HG03095 (cell line): ENCODE data around the gene PCED1A.
"Not testable (repeated sequence)": the region's sequence is repeated elsewhere in the genome, so short reads cannot be mapped to it uniquely, and the experiment has no call there.

Source experiments
- ATAC-seq: cut with Tn5 transposase; IDR thresholded peaks from one replicate; pipeline ENCODE4 v1.9.1; 2021; ENCODE audit warnings: moderate library complexity; ENCODE audit not compliant: unreplicated experiment

Gene PCED1A

GRCh38 chr20:2834401-2835110 is 5.9 kb downstream of the PCED1A start:
- no peak for ATAC-seq

- no peak for ATAC-seq
Observed at GRCh38 chr20:2833761-2834160, 6.7 kb downstream of the PCED1A start.

DNA sequence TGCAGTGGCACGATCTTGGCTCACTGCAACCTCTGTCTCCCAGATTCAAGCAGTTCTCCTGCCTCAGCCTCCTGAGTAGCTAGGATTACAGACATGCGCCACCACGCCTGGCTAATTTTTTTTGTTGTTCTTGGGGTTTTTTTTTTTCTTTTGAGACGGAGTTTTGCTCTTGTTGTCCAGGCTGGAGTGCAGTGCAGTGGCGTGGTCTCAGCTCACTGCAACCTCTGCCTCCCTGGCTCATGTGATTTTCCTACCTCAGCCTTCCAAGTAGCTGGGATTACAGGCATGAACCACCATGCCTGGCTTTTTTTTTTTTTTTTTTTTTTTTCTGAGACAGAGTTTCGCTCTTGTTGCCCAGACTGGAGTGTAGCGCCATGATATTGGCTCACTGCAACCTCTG is 9.2 kb downstream of the PCED1A start:
- not testable (repeated sequence) for ATAC-seq

GRCh38 chr20:2829376-2829775 is 11.1 kb downstream of the PCED1A start:
- ATAC-seq, result no peak

- no peak for ATAC-seq
Observed at GRCh38 chr20:2826655-2827054, 13.8 kb downstream of the PCED1A start.

- ATAC-seq, result no peak
Observed at GRCh38 chr20:2825761-2826160, 14.7 kb downstream of the PCED1A start.

GRCh38 chr20:2822073-2822472 is 18.4 kb downstream of the PCED1A start:
- no peak for ATAC-seq

- no peak for ATAC-seq
Observed at GRCh38 chr20:2820896-2821869, 19.3 kb downstream of the PCED1A start.

DNA sequence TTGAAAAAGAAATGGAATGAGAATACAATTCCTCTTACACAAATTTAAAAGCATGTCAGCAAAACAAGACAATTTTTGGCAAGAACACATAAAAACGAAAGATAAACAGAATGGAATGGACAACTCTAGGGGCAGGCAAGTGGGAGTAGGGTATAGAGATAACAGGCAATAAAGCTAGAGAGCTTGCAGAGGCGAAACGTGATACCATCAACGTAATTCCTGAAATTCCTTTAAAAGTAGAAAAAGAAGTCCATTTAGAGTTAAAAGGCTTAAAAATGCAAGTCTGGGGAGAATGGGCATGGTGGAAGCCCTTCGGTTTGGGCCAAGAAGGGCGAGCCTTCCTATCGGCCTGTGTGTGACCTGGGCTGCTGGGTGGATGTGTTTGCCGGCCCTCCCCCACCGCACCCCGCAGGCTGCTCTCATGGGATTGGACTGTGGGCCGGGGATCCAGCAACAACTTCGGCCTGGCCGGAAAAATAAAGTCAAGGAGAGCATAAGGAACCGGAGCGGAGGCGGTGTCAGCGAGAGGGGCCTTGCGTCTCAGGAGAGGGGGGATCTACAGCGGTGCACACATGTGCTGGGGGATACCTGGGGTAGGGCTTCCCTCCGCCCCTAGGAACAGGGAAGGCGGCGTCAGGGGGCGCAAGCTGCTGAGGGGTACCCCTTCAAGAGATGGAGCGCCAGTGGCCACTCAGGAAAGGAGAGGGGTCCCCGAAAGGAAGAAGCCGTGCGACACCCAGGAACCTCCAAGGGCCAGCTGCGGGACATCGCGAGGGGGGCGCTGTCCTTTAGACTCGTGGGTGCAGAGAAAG is 20.2 kb downstream of the PCED1A start:
- no peak for ATAC-seq

GRCh38 chr20:2817891-2818595 is 22.4 kb downstream of the PCED1A start:
- no peak for ATAC-seq

DNA sequence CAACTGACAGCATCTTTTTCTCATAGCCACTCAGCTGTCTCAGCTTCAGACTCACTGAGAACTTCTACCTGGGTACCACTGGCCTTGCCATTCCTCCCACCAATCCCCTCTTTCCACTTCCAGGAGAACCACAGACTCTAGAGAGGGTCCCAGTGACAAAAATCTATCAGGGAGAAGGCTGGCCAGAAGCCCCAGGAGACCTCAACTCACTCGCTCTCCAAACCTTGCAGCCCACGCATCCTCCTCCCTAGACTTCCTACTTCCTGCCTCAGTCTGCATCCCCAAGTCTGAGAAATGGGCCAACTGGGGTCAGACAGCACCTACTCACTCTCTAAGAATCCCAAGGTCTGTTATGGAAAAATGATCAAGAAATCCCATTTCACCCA is 23.1 kb downstream of the PCED1A start:
- ATAC-seq, result no peak

DNA sequence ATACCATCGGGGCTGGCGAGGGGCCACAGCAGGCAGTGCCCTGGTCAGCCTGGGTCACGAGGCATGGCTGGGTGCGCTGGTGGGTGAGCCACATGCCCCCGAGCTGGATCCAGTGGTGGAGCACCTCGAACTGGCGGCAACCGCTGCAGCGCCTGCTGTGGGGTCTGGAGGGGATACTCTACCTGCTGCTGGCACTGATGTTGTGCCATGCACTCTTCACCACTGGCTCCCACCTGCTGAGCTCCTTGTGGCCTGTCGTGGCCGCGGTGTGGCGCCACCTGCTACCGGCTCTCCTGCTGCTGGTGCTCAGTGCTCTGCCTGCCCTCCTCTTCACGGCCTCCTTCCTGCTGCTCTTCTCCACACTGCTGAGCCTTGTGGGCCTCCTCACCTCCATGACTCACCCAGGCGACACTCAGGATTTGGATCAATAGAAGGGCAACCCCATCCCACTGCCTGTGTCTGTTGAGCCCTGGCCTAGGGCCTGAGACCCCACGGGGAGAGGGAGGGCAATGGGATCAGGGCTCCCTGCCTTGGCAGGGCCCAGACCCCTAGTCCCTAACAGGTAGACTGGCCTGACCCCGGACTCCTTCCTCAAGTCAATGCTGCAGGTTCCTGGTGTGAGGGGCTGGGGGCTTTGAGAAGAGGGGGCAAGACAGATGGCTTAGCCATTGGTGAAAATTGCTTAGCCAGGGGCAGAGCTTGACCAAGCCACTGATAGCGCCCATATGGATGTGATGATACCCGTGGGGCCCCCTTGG is 23.7 kb downstream of the PCED1A start:
- no peak for ATAC-seq

DNA sequence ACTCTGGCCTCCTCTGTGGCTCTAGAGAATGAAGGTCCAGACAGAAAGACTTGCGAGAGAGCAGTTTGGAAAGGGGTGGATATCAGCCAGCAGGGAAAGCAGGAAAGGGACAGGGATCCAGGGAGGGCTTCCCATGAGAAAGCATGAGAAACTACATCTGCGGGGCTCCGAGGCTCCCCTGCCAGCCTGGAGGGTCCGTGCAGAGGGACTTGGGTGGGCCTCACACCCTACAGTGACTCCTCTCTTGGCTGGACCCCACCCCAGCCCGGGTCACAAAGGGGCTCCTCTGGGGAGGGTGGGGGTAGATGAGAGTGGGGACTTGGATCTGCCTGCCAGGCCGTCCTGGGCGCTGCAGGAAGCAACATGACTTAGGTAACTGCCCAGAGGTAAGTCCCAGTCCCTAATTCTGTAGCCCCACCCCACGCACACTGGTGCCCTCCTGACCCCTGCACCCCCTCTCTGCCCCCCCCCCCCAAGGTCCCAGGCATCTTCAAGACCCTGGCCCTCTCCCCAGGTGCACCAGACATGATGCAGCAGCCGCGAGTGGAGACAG is 24.3 kb downstream of the PCED1A start, which contains the start of gene TMEM239:
TSS of gene TMEM239 (plus strand) at position 335 of the 553 bp plus-strand sequence. CDS start at position 526, 191 bp downstream.
- no peak for ATAC-seq

DNA sequence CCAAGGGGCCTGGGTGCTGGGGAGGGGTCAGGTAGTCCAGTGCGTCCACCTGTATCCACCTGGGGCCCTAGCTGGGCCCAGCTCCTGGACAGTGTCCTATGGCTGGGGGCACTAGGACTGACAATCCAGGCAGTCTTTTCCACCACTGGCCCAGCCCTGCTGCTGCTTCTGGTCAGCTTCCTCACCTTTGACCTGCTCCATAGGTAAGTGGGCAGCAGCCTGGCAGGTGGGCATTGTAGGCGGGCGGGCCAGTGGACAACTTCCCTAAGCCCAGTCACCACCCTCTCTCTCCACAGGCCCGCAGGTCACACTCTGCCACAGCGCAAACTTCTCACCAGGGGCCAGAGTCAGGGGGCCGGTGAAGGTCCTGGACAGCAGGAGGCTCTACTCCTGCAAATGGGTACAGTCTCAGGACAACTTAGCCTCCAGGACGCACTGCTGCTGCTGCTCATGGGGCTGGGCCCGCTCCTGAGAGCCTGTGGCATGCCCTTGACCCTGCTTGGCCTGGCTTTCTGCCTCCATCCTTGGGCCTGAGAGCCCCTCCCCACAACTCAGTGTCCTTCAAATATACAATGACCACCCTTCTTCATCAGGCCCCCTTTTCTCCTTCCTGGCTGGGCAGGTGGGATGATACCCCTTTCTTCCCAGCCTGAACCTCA is 25.1 kb downstream of the PCED1A start:
- ATAC-seq, result no peak

- ATAC-seq, result no peak
Observed at GRCh38 chr20:2814587-2815051, 25.8 kb downstream of the PCED1A start, which contains the start of gene C20orf141. Gene C20orf141, plus strand, starts transcription at chr20:2814987. Its CDS starts 198 bp downstream, at chr20:2815185.

GRCh38 chr20:2814076-2814475 is 26.4 kb downstream of the PCED1A start:
- no peak for ATAC-seq

GRCh38 chr20:2812189-2812588 is 28.3 kb downstream of the PCED1A start:
- ATAC-seq, result no peak

DNA sequence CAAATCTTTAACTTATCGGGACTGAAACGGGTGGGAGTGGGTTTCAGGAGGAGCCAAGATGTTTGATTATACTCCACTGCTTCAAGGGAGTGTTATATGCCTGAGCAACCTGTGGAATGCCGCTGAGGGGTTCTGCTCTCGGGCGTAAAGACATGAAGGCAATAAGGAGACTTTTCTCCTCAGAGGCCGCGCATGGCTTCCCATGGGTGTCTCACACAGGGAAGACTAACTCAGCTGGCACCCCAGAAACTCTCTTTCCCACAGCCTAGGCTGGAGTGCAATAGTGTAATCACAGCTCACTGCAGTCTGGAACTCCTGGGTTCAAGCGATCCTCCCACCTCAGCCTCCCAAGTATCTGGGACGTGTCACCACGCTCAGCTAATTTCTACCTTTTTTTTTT is 30.8 kb downstream of the PCED1A start:
- no peak for ATAC-seq

GRCh38 chr20:2807929-2808328 is 32.5 kb downstream of the PCED1A start:
- ATAC-seq, result not testable (repeated sequence)
